ENCODE measurements around the gene YPEL2.

The YPEL2 gene

GRCh38 chr17:59413014-59413766, 81.7 kb downstream of the YPEL2 start:
- H3K9ac ChIP-seq (ENCODE audit: low read length), result no peak overlapping the region
- H3K4me2 ChIP-seq (ENCODE audit: low read length), result no peak overlapping the region
- no peak for TF ChIP-seq EZH2phosphoT487 (IDR thresholded peaks at IDR 0.05; ENCODE audit: low read depth)
- TF ChIP-seq CTCF (IDR thresholded peaks at IDR 0.05; ENCODE audit: low read depth, low read length), result no peak
- H3K4me3 ChIP-seq (ENCODE audit: low read length), result no peak overlapping the region
- H3K4me1 ChIP-seq (ENCODE audit: low read length), result peaks cover 9% of the 10 kb centered on the region
- H4K20me1 ChIP-seq (ENCODE audit: insufficient read depth, low read length), result no peaks in the 10 kb centered on the region
- H3K9me3 ChIP-seq (ENCODE audit: insufficient read depth, low read length), result peaks cover 12% of the 10 kb centered on the region; the same call in 1 of the 2 replicates
- H3K79me2 ChIP-seq (ENCODE audit: low read length), result no peaks in the 10 kb centered on the region
- no peaks in the 10 kb centered on the region for H3K27me3 ChIP-seq (ENCODE audit: low read depth, low read length)
- no peak overlapping the region for H2AFZ ChIP-seq (ENCODE audit: low read depth, low read length)
- peaks cover 8% of the 10 kb centered on the region for H3K36me3 ChIP-seq (replicated peaks; ENCODE audit: low read depth, low read length)
- no peak overlapping the region for H3K27ac ChIP-seq (ENCODE audit: low read length)

GRCh38 chr17:59415397-59415796, 83.9 kb downstream of the YPEL2 start:
- TF ChIP-seq EZH2phosphoT487 (IDR thresholded peaks at IDR 0.05; ENCODE audit: low read depth) (no peak), CTCF (IDR thresholded peaks at IDR 0.05; ENCODE audit: low read depth, low read length) (no peak)
- peaks cover 1% of the 10 kb centered on the region; the same call in 1 of the 2 replicates for H3K9me3 ChIP-seq (ENCODE audit: insufficient read depth, low read length)
- H3K27me3 ChIP-seq (ENCODE audit: low read depth, low read length), result no peaks in the 10 kb centered on the region
- no peak overlapping the region for H2AFZ ChIP-seq (ENCODE audit: low read depth, low read length)
- no peaks in the 10 kb centered on the region for H4K20me1 ChIP-seq (ENCODE audit: insufficient read depth, low read length)
- H3K4me1 ChIP-seq (ENCODE audit: low read length), result peaks cover 9% of the 10 kb centered on the region
- H3K9ac ChIP-seq (ENCODE audit: low read length), result no peak overlapping the region
- H3K4me3 ChIP-seq (ENCODE audit: low read length), result no peak overlapping the region
- H3K36me3 ChIP-seq (replicated peaks; ENCODE audit: low read depth, low read length), result peaks cover under 1% of the 10 kb centered on the region
- no peaks in the 10 kb centered on the region for H3K79me2 ChIP-seq (ENCODE audit: low read length)
- H3K4me2 ChIP-seq (ENCODE audit: low read length), result no peak overlapping the region
- no peak overlapping the region for H3K27ac ChIP-seq (ENCODE audit: low read length)

GRCh38 chr17:59416184-59416583, 84.7 kb downstream of the YPEL2 start:
- no peaks in the 10 kb centered on the region for H3K27me3 ChIP-seq (ENCODE audit: low read depth, low read length)
- no peaks in the 10 kb centered on the region for H3K36me3 ChIP-seq (replicated peaks; ENCODE audit: low read depth, low read length)
- no peak overlapping the region for H3K27ac ChIP-seq (ENCODE audit: low read length)
- no peaks in the 10 kb centered on the region for H3K9me3 ChIP-seq (ENCODE audit: insufficient read depth, low read length)
- no peak for TF ChIP-seq CTCF (IDR thresholded peaks at IDR 0.05; ENCODE audit: low read depth, low read length)
- no peak for TF ChIP-seq EZH2phosphoT487 (IDR thresholded peaks at IDR 0.05; ENCODE audit: low read depth)
- H3K4me2 ChIP-seq (ENCODE audit: low read length), result no peak overlapping the region
- H3K4me1 ChIP-seq (ENCODE audit: low read length), result peaks cover 9% of the 10 kb centered on the region
- no peaks in the 10 kb centered on the region for H4K20me1 ChIP-seq (ENCODE audit: insufficient read depth, low read length)
- no peak overlapping the region for H3K9ac ChIP-seq (ENCODE audit: low read length)
- no peak overlapping the region for H3K4me3 ChIP-seq (ENCODE audit: low read length)
- no peaks in the 10 kb centered on the region for H3K79me2 ChIP-seq (ENCODE audit: low read length)
- no peak overlapping the region for H2AFZ ChIP-seq (ENCODE audit: low read depth, low read length)

- no peaks in the 10 kb centered on the region for H4K20me1 ChIP-seq (ENCODE audit: insufficient read depth, low read length)
- no peak for TF ChIP-seq EZH2phosphoT487 (IDR thresholded peaks at IDR 0.05; ENCODE audit: low read depth)
- no peak for TF ChIP-seq CTCF (IDR thresholded peaks at IDR 0.05; ENCODE audit: low read depth, low read length)
- no peak overlapping the region for H3K9ac ChIP-seq (ENCODE audit: low read length)
- no peaks in the 10 kb centered on the region for H3K36me3 ChIP-seq (replicated peaks; ENCODE audit: low read depth, low read length)
- H3K9me3 ChIP-seq (ENCODE audit: insufficient read depth, low read length), result no peaks in the 10 kb centered on the region
- H3K79me2 ChIP-seq (ENCODE audit: low read length), result no peaks in the 10 kb centered on the region
- no peak overlapping the region for H2AFZ ChIP-seq (ENCODE audit: low read depth, low read length)
- no peak overlapping the region for H3K4me3 ChIP-seq (ENCODE audit: low read length)
- no peaks in the 10 kb centered on the region for H3K27me3 ChIP-seq (ENCODE audit: low read depth, low read length)
- H3K4me1 ChIP-seq (ENCODE audit: low read length), result peaks cover 6% of the 10 kb centered on the region
- H3K4me2 ChIP-seq (ENCODE audit: low read length), result no peak overlapping the region
- no peak overlapping the region for H3K27ac ChIP-seq (ENCODE audit: low read length)
Measured at GRCh38 chr17:59417452-59417851, 86.0 kb downstream of the YPEL2 start.

All from OCI-LY3 (cell line).